Stimulated activated naive CD4-positive, alpha-beta T cell treated with Interleukin-2 at 50 U/mL for 16 hours (primary cell): Measurements from ENCODE around the gene CIDEB.
A peak's percentile ranks its signal among the peaks of the same experiment; 100 is the strongest.

Experiments
- DNase-seq: peaks from one replicate; lab custom pipeline; 2025; lab: John Stamatoyannopoulos, UW

Gene CIDEB

GRCh38 chr14:24312736-24313507, 5.1 kb upstream of the CIDEB start:
- DNase-seq, result no peak

- DNase-seq, result no peak
Observed at GRCh38 chr14:24311837-24312615, 4.2 kb upstream of the CIDEB start.

- DNase-seq, result peak; percentile 61
Observed at GRCh38 chr14:24310646-24311604, 3.1 kb upstream of the CIDEB start, which contains the start of gene LTB4R. Gene LTB4R, plus strand, starts transcription at chr14:24311502. Its CDS starts 4,150 bp downstream, at chr14:24315652.

- DNase-seq, result no peak
Observed at GRCh38 chr14:24310265-24310645, 2.5 kb upstream of the CIDEB start.

- DNase-seq, result no peak
Observed at GRCh38 chr14:24309538-24310264, 1.9 kb upstream of the CIDEB start, which contains the start of gene LTB4R2. Gene LTB4R2, plus strand, starts transcription at chr14:24310140. Its CDS starts 525 bp downstream, at chr14:24310665.

GRCh38 chr14:24308342-24309124, 756 bp upstream of the CIDEB start:
- no peak for DNase-seq

- no peak for DNase-seq
Observed at GRCh38 chr14:24307156-24307574, 612 bp downstream of the CIDEB start.

GRCh38 chr14:24304019-24304387, 3.8 kb downstream of the CIDEB start:
- DNase-seq, result no peak

- no peak for DNase-seq
Observed at GRCh38 chr14:24300326-24300980, 7.3 kb downstream of the CIDEB start.

- DNase-seq, result peak; percentile 84
Observed at GRCh38 chr14:24299255-24300191, 8.3 kb downstream of the CIDEB start, which contains the start of the genes DHRS1 and NOP9. Gene DHRS1, minus strand, starts transcription at chr14:24299780. Its CDS starts 674 bp downstream, at chr14:24299106. Gene NOP9, plus strand, starts transcription at chr14:24299850. Its CDS starts 105 bp downstream, at chr14:24299955.

- no peak for DNase-seq
Observed at GRCh38 chr14:24298892-24299254, 8.9 kb downstream of the CIDEB start.

GRCh38 chr14:24297190-24297964, 10.4 kb downstream of the CIDEB start:
- DNase-seq, result no peak

- peak; percentile 75 for DNase-seq
Observed at GRCh38 chr14:24296341-24297157, 11.2 kb downstream of the CIDEB start.

- DNase-seq, result no peak
Observed at GRCh38 chr14:24293525-24293924, 14.3 kb downstream of the CIDEB start.

- DNase-seq, result no peak
Observed at GRCh38 chr14:24292118-24292807, 15.5 kb downstream of the CIDEB start.

- DNase-seq, result no peak
Observed at GRCh38 chr14:24291446-24292117, 16.2 kb downstream of the CIDEB start.
